K562 (cell line): Measurements from ENCODE around the gene REEP3. TPM values are rescaled to one million over a fixed set of nuclear protein-coding genes. Genes with fewer than 3 reads are reported as not detected.

ENCODE experiments used
- ATAC-seq: fragments of 200-7000 bp; cut with Tn5 transposase; 3 replicates; pipeline ENCODE4 v1.9.1; 2020; ENCODE audit warnings: moderate library complexity
- BruUV-seq: library from RNA; stranded (reverse); fragments of 400-500 nt; replicated peaks from 2 replicates; lab custom pipeline; 2021; lab: Mats Ljungman, UMichigan
- CTCF ChIA-PET: fragments of 300-600 bp; formaldehyde crosslinking; extraction: SDS; loops from one replicate; lab custom pipeline; 2021; ENCODE audit warnings: low intra/inter-chr PET ratio; lab: Yijun Ruan, JAX
- POLR2A ChIA-PET: fragments of 300-600, 350-650 bp; sonication (Branson Sonifier 250); formaldehyde crosslinking; extraction: SDS; loops from one replicate; lab custom pipeline; 2021; ENCODE audit warnings: antibody characterized with exemption, inconsistent platforms; lab: Yijun Ruan, JAX
- DNase-seq, 4 experiments: peaks; one replicate each; pipeline versions ENCODE4 v3.0.0 to v3.0.0-alpha.2; 2011 to 2018; ENCODE audit warnings: low spot score in 3 of 4, mixed read lengths in 3 of 4; ENCODE audit errors: extremely low read depth in 1 of 4
- FAIRE-seq: peaks from 2 replicates; lab custom pipeline; 2011; peaks lifted over from hg19 to GRCh38; lab: Jason Lieb, UNC
- H2AFZ ChIP-seq: 2 replicates; pipeline ENCODE4 v1.6.0; 2011; ENCODE audit warnings: low read depth, low read length, control low read depth, inconsistent platforms
- H3K27ac ChIP-seq: fragments of 200-600 bp; 3 replicates; pipeline ENCODE4 v1.8.0; 2011; ENCODE audit warnings: low read depth, mild to moderate bottlenecking, control low read depth, inconsistent platforms, low read length, moderate library complexity, mixed read lengths; ENCODE audit errors: extremely low read depth
- H3K27me3 ChIP-seq, 2 experiments: fragments of 300-600 bp in 1 of 2; 2 replicates in 1 of 2; 3 replicates in 1 of 2; pipeline versions ENCODE4 v1.6.0 to v1.8.0; 2011; ENCODE audit warnings: inconsistent platforms in 2 of 2, low read length in 2 of 2, mild to moderate bottlenecking in 1 of 2, mixed read lengths in 1 of 2, moderate library complexity in 1 of 2; ENCODE audit not compliant: control insufficient read depth in 2 of 2, insufficient read depth in 2 of 2
- H3K36me3 ChIP-seq: fragments of 300-600 bp; 3 replicates; pipeline ENCODE4 v1.8.0; 2011; ENCODE audit warnings: mild to moderate bottlenecking, low read length, inconsistent platforms; ENCODE audit not compliant: control insufficient read depth, insufficient read depth
- H3K4me1 ChIP-seq, 2 experiments: fragments of 200-600 bp in 1 of 2; replicated peaks in 1 of 2; 2 replicates in 1 of 2; 3 replicates in 1 of 2; pipeline versions ENCODE4 v1.5.1 to v1.8.0; 2011; ENCODE audit warnings: inconsistent platforms in 2 of 2, low read length in 2 of 2, mild to moderate bottlenecking in 1 of 2, mixed read lengths in 1 of 2, moderate library complexity in 1 of 2; ENCODE audit not compliant: control insufficient read depth in 2 of 2, insufficient read depth in 2 of 2
- H3K4me2 ChIP-seq: 2 replicates; pipeline ENCODE4 v1.6.1; 2011; ENCODE audit warnings: low read length, control low read depth, inconsistent platforms, mixed read lengths; ENCODE audit not compliant: insufficient read depth
- H3K4me3 ChIP-seq: fragments of 200-600 bp; sonication (generic), shearing (Covaris generic); 2 replicates; pipeline ENCODE4 v1.5.1; 2016; ENCODE audit warnings: control low read depth, inconsistent platforms
- H3K79me2 ChIP-seq: fragments of 200-600 bp; 3 replicates; pipeline ENCODE4 v1.8.0; 2011; ENCODE audit warnings: low read length, inconsistent platforms; ENCODE audit not compliant: control insufficient read depth, insufficient read depth
- H3K9ac ChIP-seq, 2 experiments: 2 replicates each; pipeline versions ENCODE4 v1.6.0 to v1.6.1; 2011; ENCODE audit warnings: low read depth in 2 of 2, low read length in 2 of 2, control low read depth in 1 of 2, inconsistent platforms in 1 of 2, mild to moderate bottlenecking in 1 of 2, mixed read lengths in 1 of 2; ENCODE audit not compliant: insufficient read depth in 1 of 2
- H3K9me1 ChIP-seq: one replicate; pipeline ENCODE4 v1.6.0; 2011; ENCODE audit warnings: inconsistent platforms, mild to moderate bottlenecking, low read length, moderate library complexity; ENCODE audit not compliant: control insufficient read depth, insufficient read depth
- H3K9me3 ChIP-seq: replicated peaks from 2 replicates; pipeline ENCODE4 v1.5.1; 2011; ENCODE audit warnings: low read depth, low read length, inconsistent platforms; ENCODE audit not compliant: control insufficient read depth, insufficient read depth
- H4K20me1 ChIP-seq: replicated peaks from 2 replicates; pipeline ENCODE4 v1.6.1; 2011; ENCODE audit warnings: low read length, inconsistent platforms, mixed read lengths; ENCODE audit not compliant: control insufficient read depth, insufficient read depth
- BRD9 ChIP-seq: fragments of 450-650 bp; IDR thresholded peaks from 2 replicates; pipeline ENCODE4 v1.6.1; 2018; ENCODE audit warnings: low read depth; ENCODE audit not compliant: partially characterized antibody
- CCNT2 ChIP-seq: IDR thresholded peaks from 2 replicates; pipeline ENCODE4 v1.6.1; 2011; ENCODE audit warnings: borderline replicate concordance, low read depth, mild to moderate bottlenecking, moderate library complexity, mixed read lengths, low read length; ENCODE audit not compliant: insufficient read length; ENCODE audit errors: extremely low read depth
- CEBPB ChIP-seq: fragments of 450-650 bp; IDR thresholded peaks from 2 replicates; pipeline ENCODE4 v1.6.1; 2016; ENCODE audit warnings: missing genetic modification characterization, missing compliant biosample characterization
- CEBPG ChIP-seq, 3 experiments: fragments of 200-800 bp in 1 of 3; sonication (Bioruptor generic) in 1 of 3; sonication (generic) in 1 of 3; formaldehyde crosslinking in 1 of 3; IDR thresholded peaks in 2 of 3; conservative IDR thresholded peaks in 1 of 3; 2 replicates each; pipeline versions ENCODE4 v1.6.1 to v1.8.0; 2016 to 2022; ENCODE audit warnings: missing compliant biosample characterization in 2 of 3, missing genetic modification characterization in 2 of 3, mild to moderate bottlenecking in 1 of 3, missing genetic modification reagents in 1 of 3
- CHD4 ChIP-seq: fragments of 200-600 bp; sonication (generic); IDR thresholded peaks from 3 replicates; pipeline ENCODE4 v1.6.1; 2012; ENCODE audit warnings: low read depth, mild to moderate bottlenecking, mixed read lengths, low read length, inconsistent platforms; ENCODE audit not compliant: insufficient read depth, insufficient replicate concordance, poor library complexity, severe bottlenecking
- GATAD2A ChIP-seq: fragments of 450-650 bp; IDR thresholded peaks from 2 replicates; pipeline ENCODE4 v1.6.1; 2017
- GATAD2B ChIP-seq: fragments of 450-650 bp; IDR thresholded peaks from 2 replicates; pipeline ENCODE4 v1.6.1; 2017; ENCODE audit warnings: mild to moderate bottlenecking, borderline replicate concordance
- HDAC8 ChIP-seq: fragments of 450-650 bp; IDR thresholded peaks from 2 replicates; pipeline ENCODE4 v1.6.1; 2016; ENCODE audit warnings: mild to moderate bottlenecking, missing genetic modification characterization, moderate library complexity, missing compliant biosample characterization
- KAT2B ChIP-seq: IDR thresholded peaks from one replicate; pipeline ENCODE4 v1.6.1; 2012; ENCODE audit warnings: low read depth, mild to moderate bottlenecking, control low read depth, inconsistent platforms, low read length, moderate library complexity
- KAT8 ChIP-seq: fragments of 450-650 bp; IDR thresholded peaks from 2 replicates; pipeline ENCODE4 v1.6.1; 2016; ENCODE audit warnings: low read depth, mild to moderate bottlenecking
- TRIM24 ChIP-seq, 2 experiments: fragments of 450-650 bp; IDR thresholded peaks; 2 replicates each; pipeline ENCODE4 v1.6.1; 2016
- WGBS: fragments of 100-300 bp; shearing (Covaris generic); methylation state at CpG from one replicate; pipeline ENCODE4 v1.1.6; 2016; ENCODE audit warnings: low coverage, mixed read lengths; ENCODE audit not compliant: insufficient coverage; ENCODE audit errors: missing lambda C conversion rate; 5-methylcytosine and 5-hydroxymethylcytosine counted together
- in situ Hi-C: fragments of 300-500 bp; cut with MboI; formaldehyde crosslinking; loops from 4 replicates; pipeline ENCODE4 v1.15.0; 2018; ENCODE audit warnings: inconsistent platforms, mixed read lengths
- intact Hi-C: fragments of 100-400 bp; cut with micrococcal nuclease; formaldehyde crosslinking; loops from 2 replicates; pipeline ENCODE4 v1.14.2; 2022
- polyA plus RNA-seq, 8 experiments: library from polyadenylated mRNA; depleted of rRNA in 4 of 8; stranded (reverse) in 5 of 8; unstranded in 3 of 8; fragments of >200 nt; fragmentation: Nextera tagmentation in 2 of 8; fragmentation: Illumina TruSeq in 1 of 8; extraction: Ambion mirVana in 2 of 8; extraction: Trizol in 1 of 8; gene quantifications; 2 replicates each; pipeline versions ENCODE4 v1.2.1 to v1.2.3, GENCODE V29; 2011 to 2014; ENCODE audit warnings: inconsistent platforms in 1 of 8, missing spikeins in 1 of 8
- total RNA-seq, 7 experiments: library from RNA; depleted of rRNA in 6 of 7; stranded (reverse); fragments of >200 nt in 6 of 7; fragmentation: Illumina TruSeq in 2 of 7; extraction: Trizol in 2 of 7; gene quantifications; 2 replicates each; pipeline versions ENCODE4 v1.2.1 to v1.2.3, GENCODE V29; 2011 to 2021; ENCODE audit warnings: low replicate concordance in 1 of 7
- TF ChIP-seq, protein P1 (sequence below), 2 experiments: fragments of 450-650 bp in 1 of 2; sonication (generic) in 1 of 2; formaldehyde crosslinking in 1 of 2; IDR thresholded peaks in 1 of 2; conservative IDR thresholded peaks in 1 of 2; 2 replicates each; pipeline versions ENCODE4 v1.6.1 to v1.8.1; 2016 to 2023; ENCODE audit warnings: mild to moderate bottlenecking in 2 of 2, moderate library complexity in 2 of 2, inconsistent platforms in 1 of 2, missing genetic modification reagents in 1 of 2
- TF ChIP-seq, protein P2 (sequence below): sonication (generic); formaldehyde crosslinking; IDR thresholded peaks from 2 replicates; pipeline ENCODE4 v1.5.0; 2020; ENCODE audit warnings: missing genetic modification reagents
- TF ChIP-seq, protein P3 (sequence below): fragments of 250-450 bp; sonication (Bioruptor Pico); IDR thresholded peaks from 2 replicates; pipeline ENCODE4 v1.4.0; 2020; ENCODE audit warnings: mild to moderate bottlenecking, moderate library complexity

REEP3 gene
- total and polyA plus RNA-seq, 9 of the 15 experiments (the other 6 are each of a cell fraction or from before 2014, with no cell fraction given), result 3.4 to 13.4 (median 9.2) TPM

DNA sequence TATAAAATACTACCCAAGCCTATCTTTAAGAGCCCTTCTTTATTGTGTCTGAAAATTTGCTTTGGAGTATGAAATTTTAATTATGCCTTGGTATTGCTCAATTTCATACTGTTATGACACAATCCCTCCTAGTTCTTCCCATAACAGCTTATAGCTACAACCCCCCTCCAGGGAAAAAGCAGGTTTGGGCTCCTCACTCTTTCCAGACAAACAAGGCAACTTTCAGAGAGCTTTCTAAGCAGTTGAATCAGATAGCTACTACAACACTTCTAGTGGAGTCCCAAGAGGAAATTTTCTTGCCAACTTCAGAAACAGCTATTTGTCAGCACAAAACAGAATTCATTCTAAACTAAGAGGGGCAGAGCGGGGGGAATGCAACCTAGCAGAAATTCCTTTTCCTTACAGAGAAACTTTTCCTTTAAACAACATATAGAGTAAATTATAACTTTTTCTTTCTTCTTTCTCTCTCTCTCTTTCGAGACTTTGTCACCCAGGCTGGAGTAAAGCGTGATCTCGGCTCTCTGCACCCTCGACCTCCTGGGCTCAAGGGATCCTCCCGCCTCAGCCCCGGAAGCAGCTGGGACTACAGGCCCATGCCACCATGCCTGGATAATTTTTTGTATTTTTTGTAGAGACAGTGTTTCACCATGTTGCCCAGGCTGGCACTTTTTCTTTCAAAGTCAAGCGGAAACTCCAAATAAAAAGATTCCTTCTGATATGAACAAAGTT, 29.4 kb upstream of the REEP3 start:
- no peak overlapping the region for H3K9ac ChIP-seq
- no peak overlapping the region for H2AFZ ChIP-seq
- H3K9me1 ChIP-seq, result no peaks in the 10 kb centered on the region
- peaks cover 5% of the 10 kb centered on the region; the same call in 1 of the 2 replicates for H3K9me3 ChIP-seq
- no peak overlapping the region for H3K4me2 ChIP-seq
- FAIRE-seq, result no peak
- H3K27me3 ChIP-seq, result no peaks in the 10 kb centered on the region
- DNase-seq, result no peak
- no TSS peak for BruUV-seq
- H3K27ac ChIP-seq, result peak overlapping the region; percentile 31; the same call in 1 of the 3 replicates
- no peak overlapping the region for H3K4me3 ChIP-seq
- 0 out of 3 replicates have a peak, but pooled peaks cover 4% of the 10 kb centered on the region for H3K36me3 ChIP-seq
- H3K79me2 ChIP-seq, result peaks cover 23% of the 10 kb centered on the region
- in situ Hi-C loops (no loop called here), intact Hi-C loops (no loop called here)
- peak; percentile 47; the same call in 2 of the 3 replicates for ATAC-seq
- H3K4me1 ChIP-seq, result peaks cover 0 to 6% of the 10 kb centered on the region in 2 experiments; a peak in 2 of 5 replicates
- ChIA-PET CTCF (no interaction called here), POLR2A (interaction anchor here (0.6 to 1.5 kb wide), 2 partner anchors 16 to 20 kb away, joined by 3 read pairs; no protein-coding TSS in a partner anchor)
- H4K20me1 ChIP-seq, result 0 out of 2 replicates have a peak, but pooled peaks cover under 1% of the 10 kb centered on the region
- 71% methylated on average over 6 of the region's 8 CpGs for WGBS
- TF ChIP-seq KAT2B (no peak), KAT8 (no peak), CCNT2 (no peak), CEBPG (CRISPR knock-in tag; IDR thresholded peaks at IDR 0.05) (peak; percentile 73; the same call in 1 of the 2 replicates), CEBPG (tag; conservative IDR thresholded peaks at IDR 0.05 in 1 of 2, IDR thresholded peaks at IDR 0.05 in 1 of 2) (peak; percentile 93 to 97), HDAC8 (tag) (no peak), CHD4 (no peak), TRIM24 (IDR thresholded peaks at IDR 0.05) (peak; percentile 63 to 66), GATAD2B (no peak), CEBPB (tag) (peak; percentile 97), BRD9 (no peak), GATAD2A (no peak)
- TF ChIP-seq, protein P1, sequence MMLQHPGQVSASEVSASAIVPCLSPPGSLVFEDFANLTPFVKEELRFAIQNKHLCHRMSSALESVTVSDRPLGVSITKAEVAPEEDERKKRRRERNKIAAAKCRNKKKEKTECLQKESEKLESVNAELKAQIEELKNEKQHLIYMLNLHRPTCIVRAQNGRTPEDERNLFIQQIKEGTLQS (IDR thresholded peaks at IDR 0.05), result peak; percentile 59
- TF ChIP-seq, protein P1 (CRISPR knock-in tag; conservative IDR thresholded peaks at IDR 0.05), result no peak
- TF ChIP-seq, protein P2, sequence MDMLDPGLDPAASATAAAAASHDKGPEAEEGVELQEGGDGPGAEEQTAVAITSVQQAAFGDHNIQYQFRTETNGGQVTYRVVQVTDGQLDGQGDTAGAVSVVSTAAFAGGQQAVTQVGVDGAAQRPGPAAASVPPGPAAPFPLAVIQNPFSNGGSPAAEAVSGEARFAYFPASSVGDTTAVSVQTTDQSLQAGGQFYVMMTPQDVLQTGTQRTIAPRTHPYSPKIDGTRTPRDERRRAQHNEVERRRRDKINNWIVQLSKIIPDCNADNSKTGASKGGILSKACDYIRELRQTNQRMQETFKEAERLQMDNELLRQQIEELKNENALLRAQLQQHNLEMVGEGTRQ (CRISPR knock-in tag), result no peak
- TF ChIP-seq, protein P3, sequence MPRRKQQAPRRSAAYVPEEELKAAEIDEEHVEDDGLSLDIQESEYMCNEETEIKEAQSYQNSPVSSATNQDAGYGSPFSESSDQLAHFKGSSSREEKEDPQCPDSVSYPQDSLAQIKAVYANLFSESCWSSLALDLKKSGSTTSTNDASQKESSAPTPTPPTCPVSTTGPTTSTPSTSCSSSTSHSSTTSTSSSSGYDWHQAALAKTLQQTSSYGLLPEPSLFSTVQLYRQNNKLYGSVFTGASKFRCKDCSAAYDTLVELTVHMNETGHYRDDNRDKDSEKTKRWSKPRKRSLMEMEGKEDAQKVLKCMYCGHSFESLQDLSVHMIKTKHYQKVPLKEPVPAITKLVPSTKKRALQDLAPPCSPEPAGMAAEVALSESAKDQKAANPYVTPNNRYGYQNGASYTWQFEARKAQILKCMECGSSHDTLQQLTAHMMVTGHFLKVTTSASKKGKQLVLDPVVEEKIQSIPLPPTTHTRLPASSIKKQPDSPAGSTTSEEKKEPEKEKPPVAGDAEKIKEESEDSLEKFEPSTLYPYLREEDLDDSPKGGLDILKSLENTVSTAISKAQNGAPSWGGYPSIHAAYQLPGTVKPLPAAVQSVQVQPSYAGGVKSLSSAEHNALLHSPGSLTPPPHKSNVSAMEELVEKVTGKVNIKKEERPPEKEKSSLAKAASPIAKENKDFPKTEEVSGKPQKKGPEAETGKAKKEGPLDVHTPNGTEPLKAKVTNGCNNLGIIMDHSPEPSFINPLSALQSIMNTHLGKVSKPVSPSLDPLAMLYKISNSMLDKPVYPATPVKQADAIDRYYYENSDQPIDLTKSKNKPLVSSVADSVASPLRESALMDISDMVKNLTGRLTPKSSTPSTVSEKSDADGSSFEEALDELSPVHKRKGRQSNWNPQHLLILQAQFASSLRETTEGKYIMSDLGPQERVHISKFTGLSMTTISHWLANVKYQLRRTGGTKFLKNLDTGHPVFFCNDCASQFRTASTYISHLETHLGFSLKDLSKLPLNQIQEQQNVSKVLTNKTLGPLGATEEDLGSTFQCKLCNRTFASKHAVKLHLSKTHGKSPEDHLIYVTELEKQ (CRISPR knock-in tag), result no peak
